ENCODE measurements around the gene PPM1H. TPM values are rescaled to one million over a fixed set of nuclear protein-coding genes. Genes with fewer than 3 reads are reported as not detected.

Gene PPM1H
- total and polyA plus RNA-seq, 10 of the 15 experiments (the other 5 are each of a cell fraction or from before 2014, with no cell fraction given) = 0.11 to 0.83 (median 0.49) TPM

- Histone ChIP-seq H2AFZ (ENCODE audit: control insufficient read depth, low read depth, low read length) (no peak overlapping the region), H3K27me3 (replicated peaks in 1 of 2; ENCODE audit: control insufficient read depth in 2 of 2, insufficient read depth in 2 of 2, low read length in 1 of 2) (no peaks in the 10 kb centered on the region), H3K9me3 (replicated peaks; ENCODE audit: control insufficient read depth, insufficient read depth, low read length) (no peaks in the 10 kb centered on the region), H3K4me3 (no peak overlapping the region), H3K4me2 (ENCODE audit: control insufficient read depth, insufficient read depth) (no peak overlapping the region), H3K9ac (ENCODE audit: control insufficient read depth, insufficient read depth, low read length) (no peak overlapping the region), H3K4me1 (ENCODE audit: control insufficient read depth, insufficient read depth, low read length) (no peaks in the 10 kb centered on the region), H3K36me3 (ENCODE audit: control insufficient read depth in 2 of 2, insufficient read depth in 2 of 2, low read length in 1 of 2) (no peaks in the 10 kb centered on the region), H4K20me1 (ENCODE audit: control insufficient read depth, insufficient read depth) (no peaks in the 10 kb centered on the region), H3K27ac (ENCODE audit: control insufficient read depth, insufficient read depth) (no peak overlapping the region), H3K79me2 (ENCODE audit: control insufficient read depth, insufficient read depth, low read length) (no peaks in the 10 kb centered on the region)
- intact Hi-C loops (cut with micrococcal nuclease; ENCODE audit: unreplicated experiment) (no loop called here), in situ Hi-C loops (cut with MboI) (no loop called here)
- TF ChIP-seq NR2C2 (IDR thresholded peaks at IDR 0.05; ENCODE audit: borderline replicate concordance, control insufficient read depth, insufficient read length, low read depth) = no peak
- TF ChIP-seq CEBPZ (IDR thresholded peaks at IDR 0.05; ENCODE audit: low read depth, low read length) = no peak
- CTCF ChIA-PET = no interaction called here
- RAD21 ChIA-PET (ENCODE audit: unreplicated experiment) = no interaction called here
- BruUV-seq (replicated peaks) = no TSS peak
- DNase-seq (ENCODE audit: low read depth, low spot score) = no peak
- POLR2A ChIA-PET = no interaction called here
- SMC1A ChIA-PET (ENCODE audit: uncharacterized antibody, unreplicated experiment) = no interaction called here
- no peak for ATAC-seq
- FAIRE-seq = no peak
- WGBS (ENCODE audit: insufficient coverage, insufficient replicate concordance, low lambda C conversion rate, missing lambda C conversion rate) = 2% methylated on average over 2 of the region's 2 CpGs
Observed at GRCh38 chr12:62895351-62895877, 39.5 kb downstream of the PPM1H start.

- H4K20me1 ChIP-seq (ENCODE audit: control insufficient read depth, insufficient read depth) = no peaks in the 10 kb centered on the region
- TF ChIP-seq SMC3 (IDR thresholded peaks at IDR 0.05; ENCODE audit: borderline replicate concordance, low read length) (no peak), YBX1 (IDR thresholded peaks at IDR 0.05) (no peak), CBFB (IDR thresholded peaks at IDR 0.05; ENCODE audit: low read depth) (no peak), ZNF274 (IDR thresholded peaks at IDR 0.05; ENCODE audit: insufficient read depth, insufficient read length) (no peak), ZBTB33 (IDR thresholded peaks at IDR 0.05) (no peak), RB1 (IDR thresholded peaks at IDR 0.05; ENCODE audit: borderline replicate concordance) (no peak)
- no peaks in the 10 kb centered on the region for H3K4me1 ChIP-seq (ENCODE audit: control insufficient read depth, insufficient read depth, low read length)
- no peaks in the 10 kb centered on the region for H3K27me3 ChIP-seq (replicated peaks in 1 of 2; ENCODE audit: control insufficient read depth in 2 of 2, insufficient read depth in 2 of 2, low read length in 1 of 2)
- no peak overlapping the region for H3K27ac ChIP-seq (ENCODE audit: control insufficient read depth, insufficient read depth)
- BruUV-seq (replicated peaks) = no TSS peak
- H3K4me3 ChIP-seq = no peak overlapping the region
- ChIA-PET RAD21 (ENCODE audit: unreplicated experiment) (no interaction called here), SMC1A (ENCODE audit: uncharacterized antibody, unreplicated experiment) (interaction anchor here (1.5 kb wide), 1 partner anchor 12 kb away, joined by 3 read pairs; no protein-coding TSS in a partner anchor), POLR2A (no interaction called here), CTCF (no interaction called here)
- DNase-seq (ENCODE audit: low read depth, low spot score) (no peak), ATAC-seq (no peak), FAIRE-seq (no peak)
- in situ Hi-C loops (cut with MboI) (no loop called here), intact Hi-C loops (cut with micrococcal nuclease; ENCODE audit: unreplicated experiment) (no loop called here)
- 60% methylated on average over 1 of the region's 1 CpG for WGBS (ENCODE audit: insufficient coverage, insufficient replicate concordance, low lambda C conversion rate, missing lambda C conversion rate)
- no peak overlapping the region for H3K9ac ChIP-seq (ENCODE audit: control insufficient read depth, insufficient read depth, low read length)
- no peak overlapping the region for H2AFZ ChIP-seq (ENCODE audit: control insufficient read depth, low read depth, low read length)
- H3K36me3 ChIP-seq (ENCODE audit: control insufficient read depth in 2 of 2, insufficient read depth in 2 of 2, low read length in 1 of 2) = no peaks in the 10 kb centered on the region
- H3K4me2 ChIP-seq (ENCODE audit: control insufficient read depth, insufficient read depth) = no peak overlapping the region
- no peaks in the 10 kb centered on the region for H3K9me3 ChIP-seq (replicated peaks; ENCODE audit: control insufficient read depth, insufficient read depth, low read length)
- no peaks in the 10 kb centered on the region for H3K79me2 ChIP-seq (ENCODE audit: control insufficient read depth, insufficient read depth, low read length)
Observed at GRCh38 chr12:62893276-62893675, 41.7 kb downstream of the PPM1H start.

All from GM12878 (cell line).